ENCODE results near the gene RPS23.

Gene RPS23

DNA sequence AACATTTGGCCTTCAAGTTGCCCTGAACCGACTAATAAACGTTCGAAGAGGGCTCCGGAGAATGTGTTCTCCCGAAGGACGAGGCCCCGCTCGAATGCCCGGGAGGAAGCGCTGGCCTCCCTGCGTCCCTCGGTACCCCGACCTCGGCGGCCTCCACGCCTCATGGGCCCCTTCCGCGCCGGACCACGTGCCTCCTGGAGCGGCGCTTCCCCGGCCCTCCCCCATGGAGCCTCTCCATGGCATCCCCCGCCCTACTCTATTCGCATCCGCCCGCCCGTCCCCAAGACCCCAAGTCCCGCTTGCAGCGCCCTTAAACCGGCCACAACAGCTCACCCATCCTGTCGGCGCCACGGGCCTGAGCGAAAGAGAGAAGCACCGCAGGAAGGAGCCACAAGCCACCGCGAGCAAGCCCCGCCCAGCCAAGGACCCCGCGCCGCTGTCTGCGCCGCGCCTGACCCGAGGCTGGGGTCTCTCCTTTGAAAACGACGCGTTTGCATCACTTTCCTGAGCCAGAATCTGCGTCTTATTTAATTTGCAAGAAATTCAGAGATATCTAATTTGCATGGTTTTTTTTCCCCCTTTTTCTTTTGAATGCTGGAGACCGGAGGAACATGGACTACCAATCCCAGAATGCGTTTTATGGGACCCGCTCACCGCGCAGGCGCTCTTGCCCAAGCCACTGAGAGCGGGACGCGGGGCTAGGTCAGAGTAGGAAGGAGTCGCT, at the start of gene RPS23:
Gene RPS23 (minus strand): TSS at position 368 of the 724 bp plus-strand sequence. CDS start 31 bp downstream, at position 337.
- peak; percentile 67 for DNase-seq

DNA sequence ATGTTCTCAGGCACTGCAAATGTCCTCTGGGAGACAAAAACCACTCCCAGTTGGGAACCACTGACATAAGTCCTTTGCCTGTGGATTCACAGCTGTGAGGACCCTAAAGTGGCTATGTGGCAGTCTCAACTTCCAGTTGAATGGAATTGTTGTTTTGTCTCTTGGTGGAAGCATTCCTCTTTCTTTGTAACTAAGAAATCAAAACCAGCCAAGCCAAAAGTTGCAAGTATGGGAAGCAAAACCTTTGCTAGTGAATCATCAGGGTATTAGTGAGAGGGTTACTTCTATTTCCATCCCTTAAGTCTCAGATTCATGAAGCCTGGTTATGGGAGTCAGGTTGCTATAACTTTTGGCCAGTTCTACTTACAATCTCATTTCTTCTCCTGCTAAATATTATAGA, 49.8 kb upstream of the RPS23 start:
- DNase-seq, result no peak

DNA sequence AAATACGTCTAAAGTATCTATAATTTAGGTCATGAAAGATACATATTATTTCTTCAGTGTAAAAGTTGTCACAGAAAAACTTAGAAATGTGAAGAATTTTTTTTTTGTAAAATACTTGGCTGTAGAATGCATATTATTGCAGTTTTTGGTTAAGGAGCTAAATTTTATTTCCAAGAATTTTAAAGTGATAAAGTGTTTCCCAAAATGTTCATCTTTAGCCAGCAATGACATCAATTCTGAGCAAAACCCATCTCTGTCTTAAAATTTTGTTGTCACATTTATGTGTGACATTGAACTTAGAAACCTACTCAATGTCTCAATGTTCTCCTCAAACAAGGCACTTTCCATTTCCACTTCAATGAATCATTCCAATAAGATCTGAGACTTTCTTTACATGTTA, 47.8 kb upstream of the RPS23 start:
- DNase-seq, result no peak

DNA sequence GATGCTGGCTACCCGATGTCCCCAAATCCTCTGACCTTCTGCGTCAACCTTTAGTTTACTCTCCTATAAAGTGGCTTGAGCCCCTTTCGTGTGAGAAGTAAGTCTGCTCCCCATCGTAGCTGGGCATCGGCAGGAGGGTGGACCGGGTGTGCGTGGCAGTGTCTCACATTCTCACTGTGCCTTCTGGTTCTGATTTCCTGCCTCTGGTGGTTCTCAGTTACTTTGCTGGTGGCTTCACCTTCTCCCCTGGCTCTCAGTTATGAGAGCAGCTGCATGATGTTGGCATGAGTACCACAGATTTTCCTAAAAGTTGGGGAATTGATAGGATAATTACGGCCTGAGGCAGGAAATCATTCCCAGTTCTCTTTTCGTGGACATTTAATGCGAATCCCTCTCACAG, 47.0 kb upstream of the RPS23 start:
- no peak for DNase-seq

DNA sequence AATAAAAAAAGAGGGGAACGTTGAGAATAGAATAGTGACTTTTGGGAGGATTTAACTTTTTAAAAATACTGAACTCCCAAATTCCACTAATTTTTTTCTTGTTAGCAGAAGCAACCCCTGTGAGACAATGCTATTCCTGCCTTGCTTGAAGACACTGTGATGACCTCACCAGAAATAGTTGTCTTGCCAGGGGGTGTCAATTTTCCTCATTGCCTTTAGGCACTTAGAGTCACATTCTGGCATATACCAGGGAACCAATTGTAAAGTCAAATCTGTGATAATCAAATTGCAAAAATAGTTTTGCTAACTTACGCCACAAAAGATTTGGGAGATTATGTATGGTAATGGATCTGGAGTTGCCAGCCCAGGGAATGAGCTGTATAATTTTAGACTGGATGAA, 42.8 kb upstream of the RPS23 start:
- DNase-seq, result no peak

DNA sequence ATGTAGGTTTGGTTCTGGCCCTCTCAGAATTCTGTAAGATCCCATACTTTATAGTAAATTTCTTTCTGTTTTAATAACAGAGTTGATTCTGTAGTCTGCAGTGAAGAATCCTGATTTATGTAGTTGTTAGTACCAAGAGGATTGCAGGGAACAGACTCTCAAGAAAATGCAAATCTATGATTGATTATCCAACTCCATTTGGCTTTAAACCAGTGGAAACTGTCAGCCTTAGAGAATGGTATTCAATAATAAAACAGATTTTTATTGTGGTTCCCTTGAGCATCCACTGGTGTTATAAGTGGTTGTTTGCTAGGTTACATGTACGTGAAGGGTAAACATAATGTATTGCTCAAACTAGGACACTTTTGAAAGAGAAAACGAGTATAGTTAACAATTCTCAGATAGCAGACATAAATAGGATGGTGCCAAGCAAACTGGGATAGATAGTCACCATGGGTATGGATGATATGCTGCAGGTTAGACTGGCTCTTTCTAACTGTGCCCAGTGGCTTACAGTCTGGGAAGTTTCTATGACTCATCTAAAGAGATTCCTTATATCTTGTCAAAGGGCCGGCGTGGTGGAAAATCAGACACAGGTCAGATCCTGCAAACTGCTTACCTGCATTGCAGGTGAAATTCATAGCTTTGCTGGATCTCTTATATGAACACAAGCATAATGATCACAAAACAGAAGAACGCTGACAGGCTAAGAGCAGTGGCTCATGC, 41.7 kb upstream of the RPS23 start:
- DNase-seq, result no peak

DNA sequence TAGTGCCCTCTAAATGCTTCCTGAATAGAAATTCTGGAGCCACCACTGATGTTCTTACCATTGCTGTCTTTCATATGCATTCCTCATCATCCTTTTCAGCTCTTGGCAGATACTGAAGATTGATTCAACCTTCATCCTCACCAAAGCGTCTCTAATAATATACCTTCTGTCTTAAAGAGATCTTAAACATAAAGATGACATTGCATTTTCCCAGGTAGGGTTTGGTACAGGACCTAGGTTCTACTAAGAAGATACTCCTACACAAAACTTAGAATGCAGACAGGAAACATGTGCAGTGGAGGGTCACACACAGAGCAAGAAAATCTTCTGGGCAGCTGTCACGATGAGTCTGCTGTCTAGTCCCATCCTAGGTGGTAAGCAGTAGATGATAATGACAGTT, 41.0 kb upstream of the RPS23 start:
- DNase-seq, result no peak

DNA sequence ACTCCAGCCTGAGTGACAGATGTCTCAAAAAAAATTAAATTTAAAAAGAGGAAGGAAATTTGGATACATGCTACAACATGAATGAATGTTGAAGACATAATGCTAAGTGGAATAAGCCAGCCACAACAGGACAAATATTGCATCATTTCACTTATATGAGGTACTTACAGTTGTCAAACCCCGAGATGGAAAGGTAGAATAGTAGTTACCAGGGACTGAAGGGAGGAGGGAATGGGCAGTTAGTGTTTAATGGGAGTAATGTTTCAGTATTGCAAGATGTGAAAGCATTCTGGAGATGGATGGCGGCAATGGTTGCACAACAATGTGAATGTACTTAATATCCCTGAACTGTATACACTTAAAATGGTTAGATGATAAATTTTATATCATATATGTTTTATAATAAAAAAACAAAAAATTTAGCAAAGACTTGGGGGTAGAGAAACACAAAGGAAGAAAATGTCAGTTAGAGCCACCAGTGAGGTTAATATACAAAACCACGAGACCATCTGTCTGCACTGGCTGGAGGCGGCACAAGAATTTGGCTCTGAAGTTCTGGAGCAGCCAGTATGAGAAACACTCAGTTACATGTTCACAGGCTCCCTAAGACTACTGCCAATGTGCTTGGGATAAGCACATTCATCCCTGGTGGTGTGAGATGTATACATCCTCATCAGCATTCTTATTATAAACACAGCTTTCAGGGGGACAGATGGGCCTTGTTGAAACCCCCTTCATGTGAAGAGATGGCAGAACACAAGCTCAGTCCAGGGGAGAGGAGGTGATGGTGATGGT, 37.0 kb upstream of the RPS23 start:
- DNase-seq, result no peak

DNA sequence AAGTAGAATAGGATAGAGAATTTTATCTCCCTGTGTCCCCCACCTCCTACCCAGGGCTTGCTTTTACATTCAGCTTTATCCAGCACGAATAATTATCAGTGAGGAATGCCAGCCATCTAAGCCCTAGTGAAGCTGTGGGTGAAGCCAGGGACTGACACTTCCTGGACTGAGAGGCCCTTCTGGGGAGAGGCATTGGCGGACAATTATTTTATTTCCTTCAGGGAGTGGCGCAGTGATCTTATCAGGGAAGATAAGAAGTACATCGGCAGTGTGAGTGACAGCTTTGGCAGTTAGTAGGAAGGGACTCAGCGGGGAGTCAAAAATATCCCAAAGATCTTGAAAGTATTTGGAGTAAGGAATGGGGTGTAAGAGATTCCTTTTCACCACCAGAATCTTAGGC, 34.9 kb upstream of the RPS23 start:
- DNase-seq, result no peak

DNA sequence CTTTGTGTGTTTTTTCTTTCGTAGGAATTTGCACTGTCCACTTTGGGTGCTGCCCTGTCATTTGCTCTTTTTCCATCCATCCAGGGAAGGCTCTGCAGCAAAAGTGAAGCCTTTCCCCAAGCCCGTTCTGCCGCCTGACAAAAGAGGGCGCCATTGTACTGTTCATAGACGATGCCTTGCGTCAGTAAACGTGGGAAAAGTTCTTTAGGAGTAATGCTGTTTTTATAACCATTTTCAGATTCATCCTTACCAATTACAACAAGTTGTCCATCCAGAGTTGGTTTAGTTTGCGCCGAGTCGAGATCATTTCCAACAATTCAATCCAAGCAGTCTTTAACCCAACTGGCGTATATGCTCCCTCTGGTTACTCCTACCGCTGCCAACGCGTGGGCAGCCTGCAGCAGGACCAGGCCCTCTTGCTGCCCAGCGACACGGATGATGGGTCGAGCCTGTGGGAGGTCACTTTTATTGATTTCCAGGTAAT, 34.3 kb upstream of the RPS23 start:
- DNase-seq, result no peak

DNA sequence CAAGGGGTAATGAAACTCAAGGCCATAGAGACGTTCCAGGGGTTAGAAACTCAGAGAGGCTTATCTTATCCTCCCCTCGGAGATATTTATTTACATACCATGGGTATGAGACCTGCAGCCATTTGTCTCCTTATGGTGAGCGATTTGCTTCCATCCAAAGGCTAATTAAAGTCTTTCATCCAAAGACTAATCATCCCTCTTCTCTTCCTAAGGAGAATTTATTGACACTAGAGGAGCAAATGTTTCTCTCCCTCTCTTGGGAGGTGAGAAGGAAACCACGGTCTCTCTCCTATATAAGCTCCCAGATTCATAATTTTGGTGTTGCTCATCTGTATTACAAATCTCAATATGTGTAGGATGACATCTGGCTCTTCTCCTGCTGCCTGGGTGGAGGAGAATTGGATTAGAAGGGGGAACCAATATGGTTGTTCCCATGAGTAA, 31.0 kb upstream of the RPS23 start:
- no peak for DNase-seq

DNA sequence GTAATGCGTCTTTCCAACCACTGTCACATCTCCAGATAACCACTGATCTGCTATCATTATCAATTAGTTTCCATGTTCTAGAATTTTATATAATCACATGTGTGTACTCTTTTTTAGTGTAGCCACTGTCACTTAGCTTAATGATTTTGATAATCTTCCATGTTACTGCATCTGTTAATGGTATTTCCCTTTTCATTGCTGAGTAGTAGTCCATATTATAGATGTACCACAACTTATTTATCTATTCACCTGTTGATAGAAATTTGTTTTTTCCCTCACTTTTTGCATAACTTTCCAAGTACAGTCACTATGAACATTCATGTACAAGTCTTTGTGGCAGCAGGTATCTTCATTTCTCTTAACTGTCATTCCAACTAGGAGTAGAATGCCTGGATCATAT, 30.3 kb upstream of the RPS23 start:
- no peak for DNase-seq

DNA sequence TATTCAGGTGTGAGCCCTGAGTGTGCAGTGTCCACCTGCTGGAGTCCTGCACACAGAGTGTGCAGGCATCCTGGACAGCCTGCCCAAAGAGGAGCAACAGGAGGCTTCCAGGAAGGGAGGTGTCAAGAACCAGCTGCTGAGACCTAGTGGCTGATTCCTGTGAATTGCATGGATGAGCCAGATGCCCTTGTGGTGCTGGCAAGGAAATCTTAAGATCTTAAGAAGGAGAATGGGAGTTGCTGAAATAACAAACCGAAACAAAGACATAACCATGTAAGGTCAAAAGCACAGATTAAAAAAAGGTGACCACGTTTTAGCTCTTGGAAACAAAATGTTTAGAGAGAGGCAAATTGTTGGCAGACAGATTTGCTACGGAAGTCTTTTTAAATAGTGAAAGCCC, 29.3 kb upstream of the RPS23 start:
- DNase-seq, result no peak

DNA sequence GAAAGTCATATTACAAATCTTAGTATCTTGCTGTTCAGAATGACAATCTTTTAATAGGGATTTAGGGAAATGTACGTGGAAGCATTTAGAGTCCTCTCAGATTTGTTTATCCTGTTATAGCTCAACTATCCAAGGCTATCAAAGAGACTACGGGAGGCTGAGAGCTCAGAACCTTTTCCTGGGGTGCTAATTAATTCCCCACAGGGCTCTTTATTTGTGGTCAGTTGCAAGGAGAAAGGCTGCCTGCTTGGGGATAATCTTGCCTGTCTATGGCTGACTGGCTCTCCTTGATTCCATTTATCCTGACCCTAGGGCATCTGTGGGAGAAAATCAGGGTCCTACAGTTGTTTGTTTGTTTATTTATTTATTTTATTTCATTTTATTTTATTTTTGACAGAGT, 28.0 kb upstream of the RPS23 start:
- DNase-seq, result no peak

DNA sequence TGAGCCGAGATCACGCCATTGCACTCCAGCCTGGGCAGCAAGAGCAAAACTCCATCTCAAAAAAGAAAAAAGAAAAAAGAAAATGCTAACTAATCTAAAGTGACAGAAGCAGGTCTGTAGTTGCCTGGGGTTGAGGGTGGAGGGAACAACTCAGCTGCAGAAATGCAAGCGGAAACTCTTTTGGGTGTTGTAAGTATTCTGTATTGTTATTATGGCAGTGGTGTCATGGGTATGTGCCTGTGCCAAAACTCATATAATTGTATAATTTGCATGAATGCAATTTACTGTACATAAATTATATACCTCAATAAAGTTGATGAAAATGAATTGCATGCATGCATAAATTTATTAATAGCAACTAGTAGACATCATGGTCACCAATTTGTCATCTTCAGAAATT, 23.0 kb upstream of the RPS23 start:
- no peak for DNase-seq

DNA sequence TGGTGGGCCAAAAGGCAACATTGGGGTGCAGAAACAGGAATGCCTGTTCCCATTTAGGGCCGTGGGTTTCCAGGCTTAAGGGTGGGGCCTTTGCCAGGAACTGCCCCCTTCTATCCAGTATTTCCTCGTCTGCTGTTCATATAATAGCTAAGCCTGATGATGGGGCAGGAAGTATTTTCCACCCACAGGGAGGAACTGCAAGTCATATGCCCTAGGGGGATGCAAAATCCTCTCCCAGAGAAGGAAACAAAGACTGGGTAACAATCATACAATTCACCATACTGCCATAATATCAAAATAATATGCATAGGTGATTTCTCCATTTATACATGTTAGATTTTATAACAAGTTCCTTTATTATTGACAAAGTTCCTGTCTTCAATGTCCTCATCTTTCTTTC, 20.5 kb upstream of the RPS23 start:
- DNase-seq, result no peak

DNA sequence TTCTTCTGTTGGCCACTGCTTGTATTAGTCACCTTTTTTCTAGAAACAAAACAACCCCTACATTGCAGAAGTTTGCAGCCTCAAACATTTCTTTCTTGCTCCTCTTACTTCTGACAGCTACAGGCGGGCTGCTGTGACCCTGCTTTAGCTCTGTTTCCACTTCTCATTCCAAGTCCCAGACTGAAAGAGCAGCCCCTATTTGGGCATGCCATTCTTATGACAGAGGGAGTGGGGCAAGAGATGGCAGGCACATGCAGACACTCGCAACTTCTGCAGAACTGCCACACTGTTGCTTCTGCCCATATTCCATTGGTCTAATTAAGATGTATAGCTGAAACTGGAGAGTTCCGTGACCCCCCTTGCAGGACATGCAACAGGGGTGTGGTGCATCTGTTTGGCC, 19.6 kb upstream of the RPS23 start:
- no peak for DNase-seq

DNA sequence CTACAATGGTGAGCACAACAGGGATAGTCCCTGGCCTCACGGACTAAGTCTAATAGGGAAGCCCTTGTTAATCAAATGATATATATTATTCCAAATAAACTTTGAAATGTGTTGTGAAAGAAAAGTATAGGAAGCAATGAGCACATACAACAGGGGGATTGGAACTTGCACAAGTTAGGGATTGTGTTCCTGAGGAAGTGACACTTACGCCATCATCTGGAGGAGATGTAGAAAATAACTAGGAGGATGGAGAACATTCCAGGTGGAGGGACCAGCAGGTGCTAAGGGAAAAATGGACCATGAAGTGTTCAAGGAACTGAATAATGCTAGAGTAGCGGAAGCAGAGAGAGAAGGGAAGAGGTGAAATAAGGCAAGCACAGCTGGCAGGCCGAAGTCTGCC, 18.8 kb upstream of the RPS23 start:
- no peak for DNase-seq

DNA sequence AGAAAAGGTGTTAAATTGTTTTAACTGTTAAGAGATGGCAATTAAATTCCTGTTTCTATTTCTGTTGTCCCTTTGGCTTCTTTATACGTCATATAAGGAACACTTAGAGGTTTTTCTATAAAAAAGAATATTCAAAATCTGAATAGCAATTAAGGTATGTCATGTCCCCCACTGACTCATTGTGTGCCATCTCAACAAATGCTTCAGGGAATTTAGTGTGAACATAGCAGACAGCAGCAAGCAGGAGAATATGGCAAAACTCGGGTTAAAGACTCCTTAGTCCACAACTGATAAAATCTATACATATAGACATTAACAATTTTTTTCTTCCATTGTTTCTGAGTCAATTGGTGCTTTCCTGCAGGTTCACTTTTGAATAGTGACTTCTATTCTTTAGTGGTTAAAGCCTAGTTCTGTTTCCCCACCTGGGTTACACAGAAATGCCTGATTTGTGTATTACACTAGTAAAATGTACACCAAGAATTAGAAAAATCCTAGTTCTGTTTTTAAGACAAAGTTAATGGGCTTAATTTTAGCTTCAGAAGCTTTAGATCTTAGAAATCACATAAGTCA, 17.9 kb upstream of the RPS23 start:
- DNase-seq, result no peak

DNA sequence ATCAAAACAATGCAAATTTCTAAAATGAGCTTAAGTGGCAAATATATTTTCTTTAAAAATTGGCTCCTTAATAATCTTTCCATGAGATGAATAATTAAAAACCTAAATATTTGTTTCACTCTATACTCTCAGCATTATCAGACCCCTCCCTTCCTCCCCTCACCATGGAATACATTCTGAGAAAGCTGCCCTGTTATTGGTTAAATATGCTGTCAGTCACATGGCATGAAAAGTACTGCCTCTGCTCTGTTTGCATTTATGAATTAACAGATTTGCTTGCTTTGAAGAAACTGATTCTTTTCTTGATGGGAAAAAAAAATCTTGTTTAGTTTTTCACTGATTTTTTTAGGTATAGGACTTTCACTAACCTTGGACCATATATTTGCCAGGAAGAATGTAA, 17.0 kb upstream of the RPS23 start:
- DNase-seq, result no peak

DNA sequence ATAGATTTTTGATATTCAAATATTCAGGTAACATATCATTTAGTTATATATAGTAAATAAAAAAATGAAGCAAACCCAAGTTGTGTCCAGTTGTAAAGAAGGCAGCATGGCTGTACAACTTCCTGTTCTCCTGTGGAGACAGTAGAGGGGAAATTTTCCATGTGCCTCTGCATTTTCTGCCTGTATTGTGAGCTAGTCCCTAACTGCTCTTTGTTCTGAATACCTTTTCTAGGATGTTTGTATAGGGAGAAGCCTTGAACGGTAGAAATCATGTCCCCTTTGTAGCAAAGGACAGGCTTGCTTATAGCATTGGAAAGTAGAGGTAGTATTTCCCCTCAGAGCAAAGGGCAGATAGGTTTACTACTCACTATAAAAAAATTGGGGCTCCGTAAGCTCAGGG, 13.3 kb upstream of the RPS23 start:
- no peak for DNase-seq

DNA sequence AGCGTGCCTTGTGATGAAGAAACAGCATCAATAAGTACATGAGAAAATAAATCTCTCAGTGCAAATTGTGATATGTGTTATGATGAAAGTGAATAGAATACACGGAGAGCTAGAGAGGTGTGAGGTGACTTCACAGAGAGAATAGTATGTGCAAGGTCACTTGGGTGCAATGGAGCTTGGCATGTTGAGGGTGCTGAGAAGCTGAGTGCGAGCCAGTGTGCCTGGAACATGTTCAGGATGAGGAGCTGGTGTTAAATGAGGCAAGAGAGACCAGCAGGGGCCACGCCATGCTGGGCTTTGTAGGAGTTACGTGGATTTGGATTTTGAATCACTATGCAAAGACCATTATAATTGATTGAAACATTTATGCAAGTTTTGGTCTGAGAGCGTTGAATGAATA, 12.8 kb upstream of the RPS23 start:
- DNase-seq, result no peak

DNA sequence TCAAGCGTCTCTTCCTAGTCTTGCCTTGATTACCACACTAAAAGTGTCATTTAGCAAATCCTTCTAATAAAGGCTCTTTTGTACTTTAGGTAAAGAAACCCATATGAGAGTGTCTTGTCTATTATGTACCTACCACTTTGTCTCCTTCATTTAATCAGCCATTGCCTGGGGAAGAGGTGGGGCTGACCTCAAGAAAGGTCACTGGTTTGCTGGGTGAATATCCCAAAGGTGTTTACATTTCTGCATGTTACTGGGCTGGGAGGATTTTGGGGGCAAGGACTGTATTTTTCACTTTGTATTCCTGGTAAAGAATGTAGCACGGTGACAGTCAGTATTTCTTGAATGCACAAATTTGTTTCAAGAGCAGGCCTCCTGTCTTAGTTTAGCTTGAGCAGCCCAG, 11.9 kb upstream of the RPS23 start:
- no peak for DNase-seq
